OCI-M2 (cell line): ENCODE measurements around the gene PCLAF.

Experiments
- DNase-seq: peaks from one replicate; lab custom pipeline; 2025; ENCODE audit not compliant: unreplicated experiment; lab: John Stamatoyannopoulos, UW

Gene PCLAF

GRCh38 chr15:64324165-64324877 is 56.9 kb downstream of the PCLAF start:
- DNase-seq, result no peak

DNA sequence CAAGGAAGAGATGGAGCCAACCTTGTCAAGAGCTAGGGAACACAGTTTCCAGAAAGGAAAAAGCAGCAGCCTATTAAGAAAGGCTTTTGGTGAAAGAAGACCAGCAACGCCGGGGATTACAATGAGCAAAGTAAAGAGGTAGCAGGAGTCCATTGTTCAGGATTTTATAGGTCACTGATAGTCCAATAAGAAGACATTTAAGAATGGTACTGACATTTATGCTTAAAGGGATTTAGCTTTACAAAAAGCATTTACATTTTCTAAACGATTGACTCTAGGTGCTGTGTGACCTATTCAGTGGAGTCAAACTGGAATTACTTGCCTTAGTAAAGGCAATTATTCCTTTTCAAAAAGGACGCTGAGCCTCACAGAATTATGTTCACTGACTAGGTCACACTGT is 66.0 kb downstream of the PCLAF start:
- no peak for DNase-seq

- DNase-seq, result no peak
Measured at GRCh38 chr15:64314456-64314855, 66.8 kb downstream of the PCLAF start.
